Central memory CD4-positive, alpha-beta T cell (primary cell): ENCODE data around the gene NUDT7.

Source experiments
- DNase-seq: peaks from one replicate; pipeline ENCODE4 v3.0.0; 2022

The NUDT7 gene

DNA sequence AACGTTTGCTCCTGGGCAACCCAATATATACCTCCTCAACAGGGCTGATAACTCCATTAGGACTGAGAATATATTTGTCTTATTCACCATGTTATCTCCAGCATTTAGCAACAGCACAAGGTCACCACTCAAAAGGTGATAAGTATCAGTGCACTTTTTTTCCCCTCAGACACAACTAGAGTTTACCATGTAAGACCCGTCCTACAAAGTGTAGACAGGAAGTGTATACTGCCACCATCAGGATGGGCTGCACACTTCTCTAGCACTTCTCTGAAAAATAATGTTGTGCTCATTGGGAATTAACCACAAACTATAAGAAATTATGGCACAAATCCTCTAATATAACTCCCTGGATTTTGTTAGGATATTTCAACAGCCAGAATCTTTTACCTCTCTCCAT is 60.4 kb downstream of the NUDT7 start:
- DNase-seq = no peak

DNA sequence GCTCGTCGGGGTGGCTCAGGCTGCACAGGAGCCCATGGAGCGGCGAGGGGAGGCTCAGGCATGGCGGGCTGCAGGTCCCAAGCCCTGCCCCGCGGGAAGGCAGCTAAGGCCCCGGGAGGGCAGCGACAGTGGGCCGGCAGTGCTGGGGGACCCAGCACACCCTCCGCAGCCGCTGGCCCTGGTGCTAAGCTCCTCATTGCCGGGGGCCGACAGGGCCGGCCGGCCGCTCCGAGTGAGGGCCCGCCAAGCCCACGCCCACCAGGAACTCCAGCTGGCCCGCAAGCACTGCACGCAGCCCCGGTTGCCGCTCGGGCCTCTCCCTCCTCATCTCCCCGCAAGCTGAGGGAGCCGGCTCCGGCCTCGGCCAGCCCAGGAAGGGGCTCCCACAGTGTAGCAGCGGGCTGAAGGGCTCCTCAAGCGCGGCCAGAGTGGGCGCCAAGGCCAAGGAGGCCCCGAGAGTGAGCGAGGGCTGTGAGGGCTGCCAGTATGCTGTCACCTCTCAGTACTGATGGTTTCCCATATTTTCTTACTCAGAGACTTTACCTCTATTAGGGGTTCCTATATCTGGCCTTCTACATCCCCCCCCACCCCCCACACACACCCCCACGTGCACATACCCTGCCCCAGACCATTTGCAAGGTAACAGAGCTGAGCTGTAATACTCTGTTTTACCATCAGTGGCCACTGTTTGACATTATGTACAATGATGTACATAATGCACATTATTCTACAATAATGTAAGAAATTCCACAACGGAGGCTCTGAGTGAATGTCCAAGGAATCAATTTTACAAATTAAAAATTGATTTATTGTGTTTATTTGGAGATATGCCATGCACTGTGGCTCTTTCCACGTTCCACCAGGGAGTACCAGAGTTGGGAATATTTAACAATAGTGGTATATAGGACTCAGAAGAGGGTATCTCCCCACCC is 62.4 kb downstream of the NUDT7 start:
- no peak for DNase-seq

DNA sequence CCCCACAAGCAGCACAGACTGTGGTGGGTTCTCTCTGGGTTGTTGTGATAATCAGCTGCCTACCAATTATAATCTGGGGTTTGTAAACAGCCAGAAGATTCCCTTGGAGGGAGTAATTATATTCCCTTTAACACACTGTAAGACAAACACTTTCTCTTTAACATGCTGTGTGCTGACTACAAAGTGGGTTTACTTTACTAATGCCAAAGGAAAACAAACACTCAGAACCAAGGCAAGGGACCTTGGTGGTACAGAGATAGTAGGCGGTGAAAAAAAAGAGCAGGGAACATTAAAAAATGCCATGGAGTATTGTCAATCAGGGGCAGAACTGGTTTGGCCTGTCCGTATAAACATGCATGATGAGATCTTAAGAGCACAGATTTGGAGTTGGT is 63.1 kb downstream of the NUDT7 start:
- DNase-seq = no peak

DNA sequence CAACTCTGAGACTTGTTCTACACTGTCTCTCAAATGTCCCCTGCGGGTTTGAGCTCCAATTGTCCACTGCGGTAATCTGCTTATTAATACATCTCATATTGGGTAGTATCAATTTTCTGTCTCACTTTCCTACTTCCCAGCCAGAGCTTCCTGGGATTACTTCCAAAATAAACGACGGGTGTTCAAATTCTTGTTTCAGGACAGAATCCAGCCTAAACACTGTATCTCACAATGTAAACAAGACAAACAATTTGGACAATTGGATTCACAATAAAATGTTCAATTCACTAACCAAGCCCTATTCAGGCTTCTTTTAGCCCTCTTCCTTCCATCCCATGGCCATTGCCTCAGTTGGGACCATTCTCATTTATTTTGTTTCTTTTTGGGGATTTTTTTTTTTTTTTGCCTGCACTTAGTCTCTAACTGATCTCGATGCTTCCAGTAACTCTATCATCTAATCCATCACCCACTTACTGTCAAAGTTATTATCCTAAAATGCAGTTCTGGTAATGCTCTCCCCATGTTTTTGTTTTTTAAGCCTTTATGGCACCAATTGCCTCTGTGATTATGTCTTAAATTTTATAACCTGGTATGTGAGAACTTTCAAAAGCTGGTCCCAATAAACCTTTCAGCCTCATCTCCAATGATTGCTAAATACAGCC is 64.0 kb downstream of the NUDT7 start:
- DNase-seq = no peak

DNA sequence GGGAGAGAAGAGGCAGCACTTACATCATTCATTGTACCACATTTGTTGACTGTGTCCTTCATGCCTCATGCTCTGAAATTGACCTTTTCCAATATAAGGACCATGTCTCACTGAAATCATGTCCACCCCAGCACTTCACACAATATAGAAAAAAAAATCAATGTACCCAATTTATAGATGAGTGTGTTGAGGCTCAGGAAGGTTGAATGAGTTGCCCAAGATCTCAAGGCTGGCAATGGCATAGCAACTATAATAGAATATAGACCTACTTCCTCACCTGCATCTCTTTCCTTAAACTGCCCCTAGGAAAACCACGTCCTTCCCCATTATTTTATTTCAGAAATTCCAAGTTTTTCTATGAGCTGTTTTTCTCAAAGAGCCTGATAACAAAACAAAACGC is 65.1 kb downstream of the NUDT7 start:
- DNase-seq = no peak

DNA sequence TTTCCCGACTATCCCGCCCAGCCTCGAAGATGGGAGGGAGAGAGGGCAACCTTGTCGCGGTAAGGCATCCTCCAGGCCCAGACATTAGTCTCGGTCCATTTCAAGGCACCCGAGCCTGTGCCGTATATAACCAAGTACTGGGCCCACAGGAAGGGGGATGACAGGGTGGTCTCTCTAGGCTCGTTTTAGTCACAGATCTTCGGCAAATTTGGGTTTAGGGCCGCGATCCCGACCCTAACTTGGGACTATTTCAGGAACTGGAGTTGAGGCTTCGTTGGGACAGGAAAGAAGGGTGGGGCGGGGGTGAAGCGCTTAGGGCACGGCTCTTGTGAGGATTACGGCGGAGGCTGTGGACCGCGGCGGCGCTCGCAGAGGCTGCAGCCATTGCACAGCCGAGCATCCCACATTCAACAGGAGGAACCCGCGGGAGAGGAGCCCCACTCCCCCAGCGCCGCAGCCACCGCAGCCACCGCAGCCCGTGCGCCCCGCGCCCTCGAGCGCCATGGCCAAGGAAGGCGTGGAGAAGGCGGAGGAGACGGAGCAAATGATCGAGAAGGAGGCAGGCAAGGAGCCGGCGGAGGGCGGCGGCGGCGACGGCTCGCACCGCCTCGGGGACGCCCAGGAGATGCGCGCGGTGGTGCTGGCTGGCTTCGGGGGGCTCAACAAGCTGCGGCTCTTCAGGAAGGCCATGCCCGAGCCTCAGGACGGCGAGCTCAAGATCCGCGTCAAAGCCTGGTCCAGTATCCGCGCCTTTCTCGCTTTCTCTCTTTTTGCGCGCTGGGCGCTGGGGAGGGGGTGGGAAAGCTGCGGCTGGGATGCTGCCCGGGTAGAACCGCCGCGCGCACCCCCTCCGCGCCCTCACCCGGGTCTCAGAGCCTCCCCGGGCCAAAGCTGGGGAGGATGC is 66.1 kb downstream of the NUDT7 start, which contains the start of gene VAT1L:
VAT1L (plus strand) TSS at position 384 of the 904 bp plus-strand sequence; CDS start at position 503, 119 bp downstream.
- DNase-seq = no peak

DNA sequence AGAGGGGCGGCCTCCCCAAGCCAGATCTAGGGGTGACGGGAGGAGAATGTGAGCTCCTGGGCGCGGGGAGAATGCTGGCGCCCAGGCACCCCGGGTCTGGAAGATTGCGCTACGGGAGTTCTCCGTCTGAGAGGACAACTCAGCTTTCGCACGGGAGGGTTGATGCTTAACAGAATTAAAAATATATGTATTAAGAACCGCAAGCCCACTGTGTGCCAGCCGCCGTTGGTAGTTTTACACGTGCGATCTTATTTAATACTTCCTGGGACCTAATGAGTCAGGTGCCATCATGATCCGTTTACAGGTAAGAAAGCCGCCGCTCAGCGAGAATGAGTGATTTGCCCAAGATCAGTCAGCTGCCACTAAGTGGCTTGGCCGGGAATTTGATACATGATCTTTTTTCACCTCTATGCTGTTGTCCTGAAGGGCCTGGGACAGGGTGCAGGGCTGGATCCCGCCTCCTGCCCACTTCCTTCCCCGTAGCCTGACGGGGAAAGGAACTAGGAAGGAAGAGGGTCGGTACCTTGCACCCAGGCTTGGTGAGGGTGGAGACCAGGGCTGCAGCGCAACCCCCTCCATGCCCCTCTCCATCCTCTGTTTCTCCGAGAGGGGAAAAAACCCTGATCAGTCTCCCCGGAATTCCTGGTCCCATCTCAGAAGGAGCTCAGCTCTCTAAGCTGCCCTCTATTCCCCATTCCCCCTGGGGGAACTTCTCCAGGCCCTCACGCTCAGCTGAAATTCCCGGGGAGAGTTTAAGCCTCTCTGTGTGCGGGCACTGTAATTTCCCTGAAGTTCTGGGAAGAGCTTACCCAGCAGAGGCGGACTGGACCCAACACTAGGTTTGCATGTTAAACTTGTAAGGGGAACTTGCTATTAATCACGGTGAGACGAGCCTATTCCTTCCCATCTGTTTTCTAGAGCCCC is 67.0 kb downstream of the NUDT7 start:
- DNase-seq = no peak

DNA sequence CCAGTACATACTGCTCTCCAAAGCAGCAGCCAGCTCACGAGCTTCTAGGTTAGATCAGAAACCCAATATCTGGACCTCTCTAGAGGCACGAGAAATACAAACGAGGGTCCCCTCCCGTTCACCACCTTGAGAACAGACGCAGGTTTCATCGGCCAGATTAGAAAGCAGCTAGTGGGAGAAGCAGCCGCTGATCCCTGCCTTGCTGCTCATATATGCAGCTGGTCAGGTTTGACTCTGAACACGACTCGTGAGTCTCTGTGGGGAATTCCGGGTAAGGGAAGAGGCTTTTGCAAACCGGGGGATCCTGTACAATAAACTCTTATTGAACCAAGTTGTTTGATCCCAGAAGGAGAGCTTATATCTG is 67.7 kb downstream of the NUDT7 start:
- DNase-seq = no peak

DNA sequence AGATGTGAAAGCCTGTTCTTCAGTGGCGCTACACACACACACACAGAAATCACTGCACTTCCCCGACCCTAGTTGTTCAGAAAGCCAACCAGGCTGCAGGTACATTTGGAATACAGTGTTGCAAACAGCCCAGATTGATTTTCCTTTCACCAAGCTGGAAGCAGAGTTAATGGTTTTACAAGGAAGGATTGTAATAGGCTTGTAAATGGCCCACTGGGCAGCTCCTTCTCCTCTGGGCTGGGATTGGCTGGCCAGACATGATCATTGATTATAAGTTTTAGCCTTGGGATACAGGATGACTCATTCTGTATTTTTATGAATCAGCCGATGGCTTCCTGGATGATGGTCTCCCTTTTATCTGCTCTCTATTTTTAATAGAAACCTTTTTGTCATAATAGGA is 68.6 kb downstream of the NUDT7 start:
- no peak for DNase-seq
